ENCODE measurements around the gene RECK. TPM values are rescaled to one million over a fixed set of nuclear protein-coding genes. Genes with fewer than 3 reads are reported as not detected.

Gene RECK
- total RNA-seq, 1 donor from 2014 or later = 25.7 TPM

- H3K27ac Mint-ChIP-seq (ENCODE audit: unreplicated experiment) = no peak overlapping the region
- H3K4me1 Mint-ChIP-seq (ENCODE audit: unreplicated experiment) = peaks cover 46% of the 10 kb centered on the region
- no peak overlapping the region for H3K4me3 Mint-ChIP-seq (ENCODE audit: unreplicated experiment)
- H3K27me3 Mint-ChIP-seq (ENCODE audit: unreplicated experiment) = no peaks in the 10 kb centered on the region
- H3K36me3 Mint-ChIP-seq (ENCODE audit: unreplicated experiment) = peaks cover 6% of the 10 kb centered on the region
- TF ChIP-seq CTCF (IDR thresholded peaks at IDR 0.05) = no peak
- no peak for DNase-seq (ENCODE audit: extremely low spot score, unreplicated experiment)
- no peaks in the 10 kb centered on the region for H3K9me3 Mint-ChIP-seq (ENCODE audit: unreplicated experiment)
These were observed 63.0 kb downstream of the RECK start for GRCh38 chr9:36099718-36100117.

GRCh38 chr9:36100532-36100931 is 63.8 kb downstream of the RECK start:
- Mint-ChIP-seq H3K4me1 (ENCODE audit: unreplicated experiment) (peaks cover 48% of the 10 kb centered on the region), H3K9me3 (ENCODE audit: unreplicated experiment) (no peaks in the 10 kb centered on the region), H3K4me3 (ENCODE audit: unreplicated experiment) (no peak overlapping the region), H3K36me3 (ENCODE audit: unreplicated experiment) (peaks cover 10% of the 10 kb centered on the region), H3K27ac (ENCODE audit: unreplicated experiment) (peak overlapping the region; percentile 87), H3K27me3 (ENCODE audit: unreplicated experiment) (no peaks in the 10 kb centered on the region)
- TF ChIP-seq CTCF (IDR thresholded peaks at IDR 0.05) = peak; percentile 39
- no peak for DNase-seq (ENCODE audit: extremely low spot score, unreplicated experiment)

GRCh38 chr9:36101916-36102741 is 65.4 kb downstream of the RECK start:
- no peaks in the 10 kb centered on the region for H3K27me3 Mint-ChIP-seq (ENCODE audit: unreplicated experiment)
- peaks cover 48% of the 10 kb centered on the region for H3K4me1 Mint-ChIP-seq (ENCODE audit: unreplicated experiment)
- peak overlapping the region; percentile 87 for H3K27ac Mint-ChIP-seq (ENCODE audit: unreplicated experiment)
- no peak for DNase-seq (ENCODE audit: extremely low spot score, unreplicated experiment)
- no peaks in the 10 kb centered on the region for H3K9me3 Mint-ChIP-seq (ENCODE audit: unreplicated experiment)
- no peak overlapping the region for H3K4me3 Mint-ChIP-seq (ENCODE audit: unreplicated experiment)
- TF ChIP-seq CTCF (IDR thresholded peaks at IDR 0.05) = no peak
- H3K36me3 Mint-ChIP-seq (ENCODE audit: unreplicated experiment) = peaks cover 10% of the 10 kb centered on the region

- Mint-ChIP-seq H3K36me3 (ENCODE audit: unreplicated experiment) (peaks cover 12% of the 10 kb centered on the region), H3K4me1 (ENCODE audit: unreplicated experiment) (peaks cover 48% of the 10 kb centered on the region)
These were observed 66.2 kb downstream of the RECK start for GRCh38 chr9:36102742-36103495.

More at GRCh38 chr9:36102742-36103495, 66.2 kb downstream of the RECK start:
- Mint-ChIP-seq H3K27ac (ENCODE audit: unreplicated experiment) (peak overlapping the region; percentile 87), H3K4me3 (ENCODE audit: unreplicated experiment) (no peak overlapping the region), H3K27me3 (ENCODE audit: unreplicated experiment) (no peaks in the 10 kb centered on the region), H3K9me3 (ENCODE audit: unreplicated experiment) (no peaks in the 10 kb centered on the region)
- TF ChIP-seq CTCF (IDR thresholded peaks at IDR 0.05) = peak; percentile 61
- no peak for DNase-seq (ENCODE audit: extremely low spot score, unreplicated experiment)

Measured in osteocyte (in vitro differentiated cells).